GM23248 (cell line): ENCODE measurements around the gene VPS37B.

ENCODE experiments used
- EZH2 ChIP-seq: fragments of 200-600 bp; sonication (generic); IDR thresholded peaks from 2 replicates; pipeline ENCODE4 v1.6.1; 2018; ENCODE audit warnings: antibody characterized with exemption, mild to moderate bottlenecking; ENCODE audit not compliant: insufficient read depth, poor library complexity, severe bottlenecking
- EZH2phosphoT487 ChIP-seq: fragments of 200-600 bp; sonication (generic); IDR thresholded peaks from 2 replicates; pipeline ENCODE4 v1.6.1; 2018; ENCODE audit warnings: antibody characterized with exemption, moderate library complexity, mild to moderate bottlenecking, low read depth; ENCODE audit not compliant: insufficient read depth

GRCh38 chr12:122884091-122884826, 11.7 kb downstream of the VPS37B start:
- TF ChIP-seq EZH2phosphoT487 (no peak), EZH2 (no peak)
